Measurements from ENCODE around the gene MLX. TPM values are rescaled to one million over a fixed set of nuclear protein-coding genes. Genes with fewer than 3 reads are reported as not detected.
A peak's percentile ranks its signal among the peaks of the same experiment; 100 is the strongest.
"Not testable (repeated sequence)": the region's sequence is repeated elsewhere in the genome, so short reads cannot be mapped to it uniquely, and the experiment has no call there.

The MLX gene
- total and polyA plus RNA-seq, 12 donors = 34.2 to 95.0 (median 47.1) TPM

GRCh38 chr17:42536372-42537155 is 30.3 kb upstream of the MLX start:
- peak overlapping the region; percentile 12 to 95 (median 47) for H3K4me3 ChIP-seq
- H3K27ac ChIP-seq = peak overlapping the region in 4 of 5 donors; percentile 26 to 100 (median 83)
- no peaks in the 10 kb centered on the region for H3K27me3 ChIP-seq
- DNase-seq = peak; percentile 89 to 94 (median 93)
- intact Hi-C loops (cut with DNase I) = no loop called here
- 0 to 1% (median 0%) methylated on average over 3 to 65 of the region's 65 CpGs for WGBS, 4 donors
- no peaks in the 10 kb centered on the region for H3K9me3 ChIP-seq (replicated peaks in 1 of 3)
- peaks cover 0 to 26% of the 10 kb centered on the region in 2 donors for H3K36me3 ChIP-seq (replicated peaks in 1 of 2)
- peak; percentile 36 to 76 for TF ChIP-seq POLR2A (IDR thresholded peaks at IDR 0.05)
- no peak for TF ChIP-seq CTCF (IDR thresholded peaks at IDR 0.05)
- peaks cover 12 to 25% of the 10 kb centered on the region in 2 donors for H3K4me1 ChIP-seq (replicated peaks in 1 of 2)

GRCh38 chr17:42537156-42537805 is 29.6 kb upstream of the MLX start:
- Histone ChIP-seq H3K9me3 (replicated peaks in 1 of 3) (no peaks in the 10 kb centered on the region), H3K27ac (peak overlapping the region in 4 of 5 donors; percentile 26 to 100 (median 83)), H3K27me3 (no peaks in the 10 kb centered on the region), H3K4me1 (replicated peaks in 1 of 2) (peaks cover 12 to 22% of the 10 kb centered on the region in 2 donors), H3K36me3 (replicated peaks in 1 of 2) (peaks cover 0 to 33% of the 10 kb centered on the region in 2 donors), H3K4me3 (peak overlapping the region; percentile 12 to 95 (median 47))
- DNase-seq = peak in 1 of 7 donors; percentile 42
- 86 to 96% (median 87%) methylated on average over 6 to 30 of the region's 31 CpGs for WGBS, 4 donors
- intact Hi-C loops (cut with DNase I) = no loop called here
- TF ChIP-seq POLR2A (IDR thresholded peaks at IDR 0.05) (no peak), CTCF (IDR thresholded peaks at IDR 0.05) (no peak)

- DNase-seq = no peak
- 95 to 98% (median 96%) methylated on average over 5 of the region's 5 CpGs for WGBS, 4 donors
- Histone ChIP-seq H3K4me1 (replicated peaks in 1 of 2) (peaks cover 12 to 22% of the 10 kb centered on the region in 2 donors), H3K27ac (no peak overlapping the region), H3K9me3 (replicated peaks in 1 of 3) (no peaks in the 10 kb centered on the region), H3K36me3 (replicated peaks in 1 of 2) (peaks cover 0 to 40% of the 10 kb centered on the region in 2 donors), H3K27me3 (no peaks in the 10 kb centered on the region), H3K4me3 (no peak overlapping the region)
- no peak for TF ChIP-seq POLR2A (IDR thresholded peaks at IDR 0.05)
- TF ChIP-seq CTCF (IDR thresholded peaks at IDR 0.05) = no peak
- intact Hi-C loops (cut with DNase I) = no loop called here
Observed at GRCh38 chr17:42537826-42538451, 29.0 kb upstream of the MLX start.

GRCh38 chr17:42538482-42538881 is 28.4 kb upstream of the MLX start:
- intact Hi-C loops (cut with DNase I) = no loop called here
- WGBS, 4 donors = 92 to 98% (median 96%) methylated on average over 12 to 14 of the region's 14 CpGs
- Histone ChIP-seq H3K4me3 (no peak overlapping the region), H3K27ac (no peak overlapping the region), H3K27me3 (no peaks in the 10 kb centered on the region), H3K9me3 (replicated peaks in 1 of 3) (no peaks in the 10 kb centered on the region), H3K4me1 (replicated peaks in 1 of 2) (peaks cover 12 to 22% of the 10 kb centered on the region in 2 donors), H3K36me3 (replicated peaks in 1 of 2) (peaks cover 0 to 45% of the 10 kb centered on the region in 2 donors)
- TF ChIP-seq POLR2A (IDR thresholded peaks at IDR 0.05) (no peak), CTCF (IDR thresholded peaks at IDR 0.05) (no peak)
- no peak for DNase-seq

- Histone ChIP-seq H3K36me3 (replicated peaks in 1 of 2) (peaks cover 0 to 49% of the 10 kb centered on the region in 2 donors), H3K4me1 (replicated peaks in 1 of 2) (peaks cover 9 to 15% of the 10 kb centered on the region in 2 donors)
- intact Hi-C loops (cut with DNase I); H3K4me3 ChIP-seq; H3K9me3 ChIP-seq (replicated peaks in 1 of 3); H3K27ac ChIP-seq; DNase-seq; H3K27me3 ChIP-seq: not testable (repeated sequence)
- 89 to 96% (median 92%) methylated on average over 4 of the region's 4 CpGs for WGBS, 4 donors
Observed at GRCh38 chr17:42540558-42540957, 26.3 kb upstream of the MLX start.
